Measurements from ENCODE around the gene ITCH.

The ITCH gene

GRCh38 chr20:34363062-34363464 lies at the start of gene ITCH:
TSS of gene ITCH (plus strand) at chr20:34363273. CDS start at chr20:34393812, 30,539 bp downstream.
- POLR2A ChIA-PET: interaction anchor here (0.8 to 2.3 kb wide), 15 partner anchors 9 to 172 kb away, joined by 3 to 16 read pairs (median 3); partner anchors contain the start of gene DYNLRB1
- TF ChIP-seq ELF4 (IDR thresholded peaks at IDR 0.05) (no peak), HDGF (IDR thresholded peaks at IDR 0.05; ENCODE audit: borderline replicate concordance) (0 out of 2 replicates have a peak, but pooled peaks have one; percentile 59)
- CTCF ChIA-PET: interaction anchor here (0.9 to 1.5 kb wide), 3 partner anchors 50 to 160 kb away, joined by 3 to 7 read pairs (median 3); no protein-coding TSS in a partner anchor
- peak; percentile 95 for DNase-seq (ENCODE audit: extremely low spot score)

GRCh38 chr20:34315236-34315635 lies 47.8 kb upstream of the ITCH start:
- CTCF ChIA-PET: no interaction called here
- TF ChIP-seq FOXK2 (IDR thresholded peaks at IDR 0.05) (no peak), PKNOX1 (IDR thresholded peaks at IDR 0.05) (no peak), NFRKB (IDR thresholded peaks at IDR 0.05) (no peak), HDGF (IDR thresholded peaks at IDR 0.05; ENCODE audit: borderline replicate concordance) (no peak), FOXM1 (IDR thresholded peaks at IDR 0.05; ENCODE audit: borderline replicate concordance) (no peak), ZNF384 (IDR thresholded peaks at IDR 0.05) (no peak), FOXA1 (IDR thresholded peaks at IDR 0.05) (no peak), BHLHE40 (IDR thresholded peaks at IDR 0.05; ENCODE audit: borderline replicate concordance) (no peak), SUZ12 (IDR thresholded peaks at IDR 0.05) (no peak), CTBP1 (IDR thresholded peaks at IDR 0.05; ENCODE audit: borderline replicate concordance) (no peak), ELF4 (IDR thresholded peaks at IDR 0.05) (no peak), TARDBP (IDR thresholded peaks at IDR 0.05) (no peak), L3MBTL2 (conservative IDR thresholded peaks at IDR 0.05) (no peak), LEF1 (IDR thresholded peaks at IDR 0.05; ENCODE audit: borderline replicate concordance) (no peak), ARNT (IDR thresholded peaks at IDR 0.05) (no peak), SP1 (IDR thresholded peaks at IDR 0.05) (no peak)
- POLR2A ChIA-PET: no interaction called here
- DNase-seq (ENCODE audit: extremely low spot score): no peak

- TF ChIP-seq PKNOX1 (IDR thresholded peaks at IDR 0.05): no peak
- TF ChIP-seq FOXK2 (IDR thresholded peaks at IDR 0.05): no peak
- no peak for TF ChIP-seq NFRKB (IDR thresholded peaks at IDR 0.05)
- no peak for TF ChIP-seq CTBP1 (IDR thresholded peaks at IDR 0.05; ENCODE audit: borderline replicate concordance)
- no peak for TF ChIP-seq ELF4 (IDR thresholded peaks at IDR 0.05)
- CTCF ChIA-PET: no interaction called here
- POLR2A ChIA-PET: no interaction called here
- no peak for DNase-seq (ENCODE audit: extremely low spot score)
These were observed 46.8 kb upstream of the ITCH start for GRCh38 chr20:34316196-34316814.

GRCh38 chr20:34318609-34319443 lies 44.2 kb upstream of the ITCH start:
- ChIA-PET CTCF (no interaction called here), POLR2A (no interaction called here)
- no peak for DNase-seq (ENCODE audit: extremely low spot score)
- no peak for TF ChIP-seq NFRKB (IDR thresholded peaks at IDR 0.05)
- no peak for TF ChIP-seq SUZ12 (IDR thresholded peaks at IDR 0.05)
- TF ChIP-seq ARNT (IDR thresholded peaks at IDR 0.05): no peak
- TF ChIP-seq TARDBP (IDR thresholded peaks at IDR 0.05): no peak
- TF ChIP-seq HDGF (IDR thresholded peaks at IDR 0.05; ENCODE audit: borderline replicate concordance): no peak
- TF ChIP-seq L3MBTL2 (conservative IDR thresholded peaks at IDR 0.05): no peak
- no peak for TF ChIP-seq FOXA1 (IDR thresholded peaks at IDR 0.05)
- TF ChIP-seq CTBP1 (IDR thresholded peaks at IDR 0.05; ENCODE audit: borderline replicate concordance): no peak
- no peak for TF ChIP-seq FOXM1 (IDR thresholded peaks at IDR 0.05; ENCODE audit: borderline replicate concordance)
- no peak for TF ChIP-seq SP1 (IDR thresholded peaks at IDR 0.05)
- TF ChIP-seq BHLHE40 (IDR thresholded peaks at IDR 0.05; ENCODE audit: borderline replicate concordance): no peak
- TF ChIP-seq ZNF384 (IDR thresholded peaks at IDR 0.05): no peak
- TF ChIP-seq LEF1 (IDR thresholded peaks at IDR 0.05; ENCODE audit: borderline replicate concordance): no peak
- no peak for TF ChIP-seq FOXK2 (IDR thresholded peaks at IDR 0.05)

- no peak for DNase-seq (ENCODE audit: extremely low spot score)
- POLR2A ChIA-PET: interaction anchor here (0.8 kb wide), 2 partner anchors 90 to 195 kb away, joined by 3 read pairs; partner anchors contain the start of gene DYNLRB1
- TF ChIP-seq PKNOX1 (IDR thresholded peaks at IDR 0.05) (no peak), HDGF (IDR thresholded peaks at IDR 0.05; ENCODE audit: borderline replicate concordance) (no peak), ARNT (IDR thresholded peaks at IDR 0.05) (no peak), FOXM1 (IDR thresholded peaks at IDR 0.05; ENCODE audit: borderline replicate concordance) (no peak), ELF4 (IDR thresholded peaks at IDR 0.05) (no peak), SP1 (IDR thresholded peaks at IDR 0.05) (no peak), TARDBP (IDR thresholded peaks at IDR 0.05) (no peak), FOXK2 (IDR thresholded peaks at IDR 0.05) (no peak), FOXA1 (IDR thresholded peaks at IDR 0.05) (no peak), BHLHE40 (IDR thresholded peaks at IDR 0.05; ENCODE audit: borderline replicate concordance) (no peak), CTBP1 (IDR thresholded peaks at IDR 0.05; ENCODE audit: borderline replicate concordance) (no peak), L3MBTL2 (conservative IDR thresholded peaks at IDR 0.05) (no peak), LEF1 (IDR thresholded peaks at IDR 0.05; ENCODE audit: borderline replicate concordance) (no peak), ZNF384 (IDR thresholded peaks at IDR 0.05) (no peak), NFRKB (IDR thresholded peaks at IDR 0.05) (no peak), SUZ12 (IDR thresholded peaks at IDR 0.05) (no peak)
- CTCF ChIA-PET: interaction anchor here (0.6 kb wide), 1 partner anchor 1125 kb away, joined by 6 read pairs; no protein-coding TSS in a partner anchor
These were observed 42.2 kb upstream of the ITCH start for GRCh38 chr20:34320861-34321260.
